Stomach (tissue), 9 donors: ENCODE data around the gene AMPH. TPM values are rescaled to one million over a fixed set of nuclear protein-coding genes. Genes with fewer than 3 reads are reported as not detected.

Experiments
- DNase-seq, 2 donors: peaks; one replicate each; pipeline versions ENCODE4 v3.0.0 to v3.0.0-alpha.2; 2013 to 2019
- H3K27ac ChIP-seq, 5 donors: fragments of 200-600 bp in 4 of 5; sonication (generic) in 4 of 5; one replicate each; pipeline ENCODE4 v1.5.1; 2013 to 2019; ENCODE audit warnings: mild to moderate bottlenecking in 1 of 5, moderate library complexity in 1 of 5
- H3K27me3 ChIP-seq, 3 donors: fragments of 200-600 bp; sonication (generic); one replicate each; pipeline ENCODE4 v1.5.1; 2017 to 2019; ENCODE audit warnings: mixed run types in 1 of 3
- H3K36me3 ChIP-seq, 4 donors: fragments of 200-600 bp; sonication (generic); 1 replicate in 3 of 4; 2 replicates in 1 of 4; pipeline ENCODE4 v1.5.1; 2016 to 2019
- H3K4me1 ChIP-seq, 4 donors: fragments of 200-600 bp; sonication (generic); one replicate each; pipeline ENCODE4 v1.5.1; 2016 to 2019
- H3K4me3 ChIP-seq, 4 donors: fragments of 200-600 bp; sonication (generic) in 3 of 4; one replicate each; pipeline ENCODE4 v1.5.1; 2016 to 2019; ENCODE audit warnings: mild to moderate bottlenecking in 1 of 4
- H3K9me3 ChIP-seq, 4 donors: fragments of 200-600 bp; sonication (generic); one replicate each; pipeline ENCODE4 v1.5.1; 2016 to 2019
- EP300 ChIP-seq: sonication (generic); formaldehyde crosslinking; IDR thresholded peaks from one replicate; pipeline ENCODE4 v1.6.1; 2017; ENCODE audit warnings: antibody characterized with exemption
- POLR2A ChIP-seq, 4 donors: fragments of 450-650 bp; IDR thresholded peaks; one replicate each; pipeline ENCODE4 v1.6.1; 2016; ENCODE audit warnings: antibody characterized with exemption in 4 of 4, control low read depth in 2 of 4, mild to moderate bottlenecking in 1 of 4, moderate library complexity in 1 of 4
- POLR2AphosphoS5 ChIP-seq, 3 donors: sonication (generic); formaldehyde crosslinking; IDR thresholded peaks; one replicate each; pipeline ENCODE4 v1.6.1; 2016; ENCODE audit warnings: antibody characterized with exemption in 3 of 3
- WGBS, 5 donors: extraction: QIAGEN DNeasy Blood & Tissue Kit in 3 of 5; methylation state at CpG; one replicate each; pipeline versions ENCODE4 v1.1.5 to v1.1.7; 2013 to 2018; 5-methylcytosine and 5-hydroxymethylcytosine counted together
- intact Hi-C: fragments of 100-400 bp; cut with DNase I; formaldehyde crosslinking; loops from one replicate; pipeline ENCODE4 v1.15.1; 2023; ENCODE audit warnings: low total_unique reads
- polyA plus RNA-seq, 3 donors: library from polyadenylated mRNA; stranded (reverse); fragments of 200-250 nt; gene quantifications; one replicate each; pipeline ENCODE4 v1.2.3, GENCODE V29; 2013
- total RNA-seq, 5 donors: library from RNA; depleted of rRNA; stranded (reverse); fragments of >200 nt; gene quantifications; one replicate each; pipeline versions ENCODE4 v1.1.0 to v1.2.3, GENCODE V29; 2014 to 2016
- TF ChIP-seq, protein P1 (sequence below), 7 experiments: fragments of 450-650 bp in 4 of 7; fragments of 200-600 bp in 3 of 7; sonication (generic) in 3 of 7; IDR thresholded peaks; one replicate each; pipeline ENCODE4 v1.5.1; 2016 to 2019; ENCODE audit warnings: antibody characterized with exemption in 7 of 7, control low read depth in 2 of 7, mild to moderate bottlenecking in 1 of 7
- donor health status: healthy with polysubstance abuse.
- donor health status: Bipolar disorder and iron deficiency.
- donor health status: healthy.

The AMPH gene
- total and polyA plus RNA-seq, 8 donors: 0.80 to 13.0 (median 4.6) TPM; not detected in 1

DNA sequence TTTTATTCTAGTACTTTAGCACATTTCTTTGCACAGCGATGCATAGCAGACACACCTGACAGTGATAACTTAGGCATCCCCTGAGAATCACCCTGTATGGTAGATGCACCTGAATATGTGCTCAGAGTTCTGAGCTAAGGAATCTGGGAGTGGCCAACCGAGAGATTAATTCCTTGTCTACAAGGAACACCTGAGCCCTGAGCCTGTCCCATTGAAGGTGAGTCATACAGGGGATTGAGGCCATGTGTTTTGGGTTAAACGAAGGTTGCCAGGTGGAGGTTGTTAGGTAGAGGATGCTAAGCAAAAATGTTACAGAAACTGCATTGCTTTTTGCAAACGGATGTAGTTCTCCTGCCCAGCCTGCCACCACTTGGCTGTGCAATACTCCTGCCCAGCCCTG, 128.9 kb downstream of the AMPH start:
- no peak for DNase-seq
- no peak for TF ChIP-seq POLR2AphosphoS5 (IDR thresholded peaks at IDR 0.05)
- TF ChIP-seq, protein P1, sequence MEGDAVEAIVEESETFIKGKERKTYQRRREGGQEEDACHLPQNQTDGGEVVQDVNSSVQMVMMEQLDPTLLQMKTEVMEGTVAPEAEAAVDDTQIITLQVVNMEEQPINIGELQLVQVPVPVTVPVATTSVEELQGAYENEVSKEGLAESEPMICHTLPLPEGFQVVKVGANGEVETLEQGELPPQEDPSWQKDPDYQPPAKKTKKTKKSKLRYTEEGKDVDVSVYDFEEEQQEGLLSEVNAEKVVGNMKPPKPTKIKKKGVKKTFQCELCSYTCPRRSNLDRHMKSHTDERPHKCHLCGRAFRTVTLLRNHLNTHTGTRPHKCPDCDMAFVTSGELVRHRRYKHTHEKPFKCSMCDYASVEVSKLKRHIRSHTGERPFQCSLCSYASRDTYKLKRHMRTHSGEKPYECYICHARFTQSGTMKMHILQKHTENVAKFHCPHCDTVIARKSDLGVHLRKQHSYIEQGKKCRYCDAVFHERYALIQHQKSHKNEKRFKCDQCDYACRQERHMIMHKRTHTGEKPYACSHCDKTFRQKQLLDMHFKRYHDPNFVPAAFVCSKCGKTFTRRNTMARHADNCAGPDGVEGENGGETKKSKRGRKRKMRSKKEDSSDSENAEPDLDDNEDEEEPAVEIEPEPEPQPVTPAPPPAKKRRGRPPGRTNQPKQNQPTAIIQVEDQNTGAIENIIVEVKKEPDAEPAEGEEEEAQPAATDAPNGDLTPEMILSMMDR (IDR thresholded peaks at IDR 0.05): no peak
- TF ChIP-seq POLR2A (IDR thresholded peaks at IDR 0.05): no peak
- no peak for TF ChIP-seq EP300
- 63 to 77% (median 71%) methylated on average over 4 of the region's 4 CpGs for WGBS, 5 donors

DNA sequence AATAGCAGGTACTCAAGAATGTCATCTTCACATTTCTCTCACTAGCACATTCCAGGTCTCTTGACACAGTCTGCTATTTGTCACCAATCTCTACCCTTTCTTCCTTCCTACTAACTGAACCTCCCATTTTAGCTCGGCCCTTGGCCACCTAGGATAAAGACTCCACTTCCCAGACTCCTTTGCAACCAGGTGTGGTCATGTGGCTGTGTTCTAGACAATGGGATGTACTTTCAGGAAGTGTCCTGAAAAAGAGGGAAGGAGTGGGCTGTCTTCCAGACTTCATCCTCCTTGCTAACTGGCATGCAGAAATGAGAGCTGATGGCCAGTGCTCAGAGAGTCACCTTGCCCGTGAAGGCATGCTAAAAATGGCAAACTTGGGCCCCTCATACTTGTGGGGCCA, 139.2 kb downstream of the AMPH start:
- Histone ChIP-seq H3K4me3 (no peak overlapping the region), H3K36me3 (no peaks in the 10 kb centered on the region), H3K9me3 (no peaks in the 10 kb centered on the region), H3K27ac (no peak overlapping the region), H3K4me1 (no peaks in the 10 kb centered on the region), H3K27me3 (no peaks in the 10 kb centered on the region)
- DNase-seq: no peak
- 30 to 72% (median 55%) methylated on average over 2 of the region's 2 CpGs for WGBS, 5 donors
- intact Hi-C loops: no loop called here
- no peak for TF ChIP-seq POLR2AphosphoS5 (IDR thresholded peaks at IDR 0.05)
- TF ChIP-seq POLR2A (IDR thresholded peaks at IDR 0.05): no peak
- no peak for TF ChIP-seq EP300
- TF ChIP-seq, protein P1 (IDR thresholded peaks at IDR 0.05): no peak

More for the DNA sequence above, 128.9 kb downstream of the AMPH start:
- Histone ChIP-seq H3K9me3 (peaks cover 0 to 3% (median 0%) of the 10 kb centered on the region in 4 donors), H3K27ac (no peak overlapping the region), H3K4me3 (no peak overlapping the region), H3K36me3 (no peaks in the 10 kb centered on the region), H3K4me1 (no peaks in the 10 kb centered on the region), H3K27me3 (no peaks in the 10 kb centered on the region)
- intact Hi-C loops: no loop called here

DNA sequence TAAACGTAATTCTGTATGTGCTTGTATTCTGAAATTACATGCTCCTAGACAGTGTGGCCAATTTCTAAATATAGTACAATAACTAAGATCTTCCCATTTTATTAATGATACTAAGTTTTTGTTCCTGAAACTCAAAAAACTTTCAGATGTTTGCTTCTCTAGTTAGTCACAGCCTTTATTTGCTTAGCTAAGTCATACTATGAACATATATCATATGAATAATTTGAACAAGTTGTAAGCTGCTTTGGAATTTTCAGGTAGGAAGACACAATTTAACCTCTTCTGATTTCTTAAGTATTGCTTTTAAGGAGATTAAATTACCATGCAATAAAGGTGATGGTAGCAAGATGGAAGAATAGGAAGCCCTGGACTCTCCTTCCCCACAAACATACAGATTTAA, 148.7 kb downstream of the AMPH start:
- no peaks in the 10 kb centered on the region for H3K4me1 ChIP-seq
- no peak for DNase-seq
- H3K9me3 ChIP-seq: peaks cover 0 to 27% (median 9%) of the 10 kb centered on the region in 4 donors
- no peak overlapping the region for H3K4me3 ChIP-seq
- H3K27ac ChIP-seq: no peak overlapping the region
- H3K27me3 ChIP-seq: no peaks in the 10 kb centered on the region
- no peak for TF ChIP-seq EP300
- TF ChIP-seq, protein P1 (IDR thresholded peaks at IDR 0.05): no peak
- no peak for TF ChIP-seq POLR2A (IDR thresholded peaks at IDR 0.05)
- TF ChIP-seq POLR2AphosphoS5 (IDR thresholded peaks at IDR 0.05): no peak
- no peaks in the 10 kb centered on the region for H3K36me3 ChIP-seq
- intact Hi-C loops: no loop called here
- 73 to 91% (median 75%) methylated on average over 1 of the region's 1 CpG for WGBS, 5 donors

DNA sequence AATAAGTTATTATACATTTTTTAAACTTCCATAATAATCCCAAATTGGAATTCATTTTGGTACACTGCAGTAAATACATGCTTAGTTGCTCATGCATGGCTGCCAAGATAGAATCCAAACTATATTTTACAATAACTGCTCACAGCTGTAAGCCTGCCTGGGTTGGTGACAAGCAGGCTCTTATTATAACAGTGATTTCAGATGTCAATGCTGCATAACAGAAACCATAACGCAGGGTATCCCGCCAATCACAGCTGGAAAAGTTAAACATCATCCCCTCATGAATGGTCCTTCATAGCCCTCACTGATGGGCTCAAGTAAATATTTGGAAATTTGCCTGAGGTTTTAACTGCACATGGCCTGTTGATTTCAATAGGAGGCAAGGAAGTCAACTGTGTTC, 149.8 kb downstream of the AMPH start:
- H3K27me3 ChIP-seq: no peaks in the 10 kb centered on the region
- no peak for TF ChIP-seq EP300
- no peak for TF ChIP-seq POLR2A (IDR thresholded peaks at IDR 0.05)
- TF ChIP-seq POLR2AphosphoS5 (IDR thresholded peaks at IDR 0.05): no peak
- TF ChIP-seq, protein P1 (IDR thresholded peaks at IDR 0.05): no peak
- intact Hi-C loops: no loop called here
- peaks cover 0 to 27% (median 9%) of the 10 kb centered on the region in 4 donors for H3K9me3 ChIP-seq
- H3K36me3 ChIP-seq: no peaks in the 10 kb centered on the region
- H3K27ac ChIP-seq: no peak overlapping the region
- peak in 1 of 2 donors; percentile 28 for DNase-seq
- WGBS, 5 donors: 50 to 84% (median 67%) methylated on average over 2 of the region's 2 CpGs
- no peaks in the 10 kb centered on the region for H3K4me1 ChIP-seq
- no peak overlapping the region for H3K4me3 ChIP-seq
